GM06990 (cell line): ENCODE results near the gene GJB5.

Experiments used
- DNase-seq: peaks from one replicate; pipeline ENCODE4 v3.0.0-alpha.2; 2011; ENCODE audit not compliant: insufficient read length; ENCODE audit errors: extremely low read depth
- H3K27me3 ChIP-seq: replicated peaks from 2 replicates; pipeline ENCODE4 v1.6.0; 2011; ENCODE audit warnings: low read length; ENCODE audit not compliant: control insufficient read depth, insufficient read depth
- H3K36me3 ChIP-seq: 2 replicates; pipeline ENCODE4 v1.5.1; 2011; ENCODE audit warnings: low read length; ENCODE audit not compliant: control insufficient read depth, insufficient read depth
- H3K4me3 ChIP-seq: replicated peaks from 2 replicates; pipeline ENCODE4 v1.5.1; 2011; ENCODE audit warnings: low read depth, mild to moderate bottlenecking, control low read depth, low read length
- TF ChIP-seq, protein P1 (sequence below): IDR thresholded peaks from 2 replicates; pipeline ENCODE4 v1.5.1; 2011; ENCODE audit warnings: low read length, control low read depth, mild to moderate bottlenecking, inconsistent platforms; ENCODE audit not compliant: insufficient read depth, poor library complexity, severe bottlenecking

GJB5 gene

DNA sequence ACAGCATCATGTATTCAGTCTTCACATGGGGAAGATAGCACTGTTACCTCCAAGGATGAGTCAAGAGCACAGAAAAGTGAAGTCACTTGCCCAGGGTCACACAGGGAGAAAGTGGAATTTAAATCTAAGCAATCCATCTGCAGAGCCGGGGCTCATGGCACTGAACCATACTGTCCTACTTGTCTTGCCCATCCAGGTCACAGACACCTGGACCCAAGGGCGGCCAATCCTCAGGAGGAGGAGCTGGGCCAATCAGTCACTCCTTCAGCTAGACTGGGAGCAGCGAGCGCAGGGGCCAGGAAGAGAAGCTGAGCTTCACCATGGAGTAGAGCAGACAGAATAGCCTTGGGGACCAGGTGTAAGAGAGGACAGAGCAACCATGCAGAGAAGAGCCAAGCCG is 9.2 kb upstream of the GJB5 start:
- DNase-seq: no peak
- H3K27me3 ChIP-seq: peaks cover 2% of the 10 kb centered on the region
- no peaks in the 10 kb centered on the region for H3K36me3 ChIP-seq
- H3K4me3 ChIP-seq: no peak overlapping the region
- TF ChIP-seq, protein P1, sequence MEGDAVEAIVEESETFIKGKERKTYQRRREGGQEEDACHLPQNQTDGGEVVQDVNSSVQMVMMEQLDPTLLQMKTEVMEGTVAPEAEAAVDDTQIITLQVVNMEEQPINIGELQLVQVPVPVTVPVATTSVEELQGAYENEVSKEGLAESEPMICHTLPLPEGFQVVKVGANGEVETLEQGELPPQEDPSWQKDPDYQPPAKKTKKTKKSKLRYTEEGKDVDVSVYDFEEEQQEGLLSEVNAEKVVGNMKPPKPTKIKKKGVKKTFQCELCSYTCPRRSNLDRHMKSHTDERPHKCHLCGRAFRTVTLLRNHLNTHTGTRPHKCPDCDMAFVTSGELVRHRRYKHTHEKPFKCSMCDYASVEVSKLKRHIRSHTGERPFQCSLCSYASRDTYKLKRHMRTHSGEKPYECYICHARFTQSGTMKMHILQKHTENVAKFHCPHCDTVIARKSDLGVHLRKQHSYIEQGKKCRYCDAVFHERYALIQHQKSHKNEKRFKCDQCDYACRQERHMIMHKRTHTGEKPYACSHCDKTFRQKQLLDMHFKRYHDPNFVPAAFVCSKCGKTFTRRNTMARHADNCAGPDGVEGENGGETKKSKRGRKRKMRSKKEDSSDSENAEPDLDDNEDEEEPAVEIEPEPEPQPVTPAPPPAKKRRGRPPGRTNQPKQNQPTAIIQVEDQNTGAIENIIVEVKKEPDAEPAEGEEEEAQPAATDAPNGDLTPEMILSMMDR: no peak

DNA sequence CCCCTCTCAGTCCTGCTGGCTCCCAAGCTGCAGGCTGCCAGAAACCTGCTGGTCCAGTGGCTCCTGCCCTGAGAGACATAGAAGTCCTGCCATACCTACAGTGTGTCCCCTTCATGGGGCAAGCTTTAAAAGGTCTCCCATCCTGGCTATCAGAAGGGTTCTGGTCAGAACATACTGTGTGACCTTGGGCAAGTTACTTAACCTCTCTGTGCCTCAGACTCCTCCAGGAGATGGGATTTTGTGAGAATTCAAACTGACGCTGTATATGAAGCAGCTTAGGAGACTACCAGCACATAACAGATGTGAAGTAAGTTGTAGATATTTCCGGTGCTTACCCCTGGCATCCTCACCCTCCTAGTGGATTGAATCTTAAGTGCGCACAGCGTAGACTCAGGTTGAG is 8.7 kb upstream of the GJB5 start:
- TF ChIP-seq, protein P1: no peak
- H3K36me3 ChIP-seq: no peaks in the 10 kb centered on the region
- peaks cover 2% of the 10 kb centered on the region for H3K27me3 ChIP-seq
- no peak for DNase-seq
- no peak overlapping the region for H3K4me3 ChIP-seq

DNA sequence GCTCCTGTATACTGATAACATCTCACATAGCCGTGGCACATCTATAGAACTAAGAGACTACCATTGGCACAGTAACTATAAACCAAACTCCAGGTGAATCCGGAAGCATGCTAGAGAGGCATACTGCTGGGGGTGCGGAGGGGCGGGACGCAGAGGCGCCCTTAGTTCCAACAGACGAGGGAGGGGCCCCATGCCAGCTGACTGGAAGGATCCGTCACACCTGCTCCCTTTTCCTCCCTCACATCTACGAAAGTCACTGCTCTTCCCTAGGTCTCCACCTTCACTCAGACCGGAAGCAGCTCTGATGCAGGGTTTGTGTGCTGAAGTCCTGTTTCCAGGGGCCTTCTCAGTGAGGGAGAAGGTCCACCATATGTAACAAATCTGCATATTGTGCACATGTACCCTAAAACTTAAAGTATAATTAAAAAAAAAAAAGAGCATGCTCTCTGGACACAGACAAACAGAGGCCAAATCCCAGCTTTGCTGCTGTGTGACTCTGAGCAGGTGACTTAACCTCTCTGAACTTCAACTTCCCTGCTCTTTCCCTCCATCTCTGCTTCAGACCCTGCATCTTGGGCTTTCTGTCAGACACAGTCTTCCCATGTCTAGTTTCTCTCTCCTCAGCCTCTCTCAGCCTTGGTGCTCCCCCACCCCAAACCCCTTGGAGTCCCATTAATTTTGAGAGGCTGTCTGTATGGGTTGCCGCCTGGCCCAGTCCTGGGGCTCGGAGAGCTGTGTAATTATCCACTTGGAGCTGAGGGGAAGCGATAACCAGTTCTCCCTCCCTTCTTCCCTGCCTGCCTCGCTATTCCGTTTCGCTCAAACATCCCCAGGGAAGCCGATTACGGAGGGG is 7.8 kb upstream of the GJB5 start:
- H3K4me3 ChIP-seq: no peak overlapping the region
- H3K27me3 ChIP-seq: peaks cover 2% of the 10 kb centered on the region; the same call in 1 of the 2 replicates
- DNase-seq: no peak

DNA sequence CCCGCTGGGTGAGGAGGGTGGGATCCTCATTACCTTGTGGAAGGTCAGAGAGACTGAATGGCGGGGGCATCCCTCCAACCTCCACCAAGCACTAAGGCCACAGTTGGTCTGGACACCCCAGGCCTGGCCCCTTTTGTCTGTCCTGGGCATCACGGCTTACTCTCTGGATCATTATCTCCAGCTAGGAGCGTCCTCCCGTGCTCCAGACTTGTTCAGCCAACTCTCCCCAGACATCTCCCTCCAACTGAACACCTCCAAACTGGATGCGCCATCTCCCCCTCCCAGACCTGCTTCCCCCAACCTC is 7.3 kb upstream of the GJB5 start:
- Histone ChIP-seq H3K27me3 (peaks cover 2% of the 10 kb centered on the region; the same call in 1 of the 2 replicates), H3K36me3 (no peaks in the 10 kb centered on the region), H3K4me3 (no peak overlapping the region)
- TF ChIP-seq, protein P1: no peak
- DNase-seq: no peak

More for the DNA sequence above, 7.8 kb upstream of the GJB5 start:
- no peaks in the 10 kb centered on the region for H3K36me3 ChIP-seq
- TF ChIP-seq, protein P1: no peak

DNA sequence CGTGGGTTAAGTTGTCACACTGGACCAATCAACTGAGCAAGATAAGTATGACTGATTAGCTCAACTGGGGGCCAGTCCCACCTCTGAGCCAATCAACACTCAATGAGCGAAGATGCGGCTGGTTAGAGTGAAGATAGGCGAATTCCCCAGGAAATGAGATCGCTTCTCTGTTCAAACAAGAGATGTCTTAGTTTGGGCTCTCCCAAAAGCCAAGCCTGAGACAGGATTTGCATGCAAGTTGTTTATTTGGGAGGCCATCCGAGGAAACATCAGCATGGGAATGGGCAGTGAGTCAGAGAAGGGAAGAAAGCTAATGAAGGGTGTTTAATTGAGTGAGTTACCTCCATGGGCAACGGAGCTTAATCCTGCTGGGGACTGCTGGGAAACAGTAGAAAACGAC is 4.9 kb upstream of the GJB5 start:
- H3K4me3 ChIP-seq: no peak overlapping the region
- TF ChIP-seq, protein P1: no peak
- H3K36me3 ChIP-seq: no peaks in the 10 kb centered on the region
- no peak for DNase-seq
- 0 out of 2 replicates have a peak, but pooled peaks cover 2% of the 10 kb centered on the region for H3K27me3 ChIP-seq

DNA sequence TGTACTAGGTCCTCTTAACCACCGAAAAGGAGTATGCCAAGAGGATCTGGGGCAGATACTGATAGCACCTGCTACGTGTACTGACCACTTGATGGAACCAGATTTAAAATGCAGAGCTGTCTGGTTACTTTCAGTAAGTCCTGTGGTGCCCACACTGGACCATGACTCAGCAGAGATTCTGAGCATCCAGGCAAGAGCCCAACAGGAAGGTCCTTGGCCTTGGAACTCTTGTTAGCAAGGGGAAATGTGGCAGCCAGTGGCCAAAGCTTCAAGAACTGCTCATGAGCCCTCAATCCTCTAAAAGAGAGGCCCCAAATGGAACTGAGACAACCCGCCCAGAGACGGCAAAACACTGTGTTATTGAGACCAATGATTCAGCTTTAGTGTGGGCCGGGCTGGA is 4.2 kb upstream of the GJB5 start:
- H3K27me3 ChIP-seq: no peaks in the 10 kb centered on the region
- TF ChIP-seq, protein P1: no peak
- no peaks in the 10 kb centered on the region for H3K36me3 ChIP-seq
- no peak for DNase-seq
- H3K4me3 ChIP-seq: no peak overlapping the region
